ENCODE results near the gene NLK. TPM values are rescaled to one million over a fixed set of nuclear protein-coding genes. Genes with fewer than 3 reads are reported as not detected.
"Not testable (repeated sequence)": the region's sequence is repeated elsewhere in the genome, so short reads cannot be mapped to it uniquely, and the experiment has no call there.

Gene NLK
- total RNA-seq, 2 donors from 2014 or later, result 15.5 to 30.1 TPM

DNA sequence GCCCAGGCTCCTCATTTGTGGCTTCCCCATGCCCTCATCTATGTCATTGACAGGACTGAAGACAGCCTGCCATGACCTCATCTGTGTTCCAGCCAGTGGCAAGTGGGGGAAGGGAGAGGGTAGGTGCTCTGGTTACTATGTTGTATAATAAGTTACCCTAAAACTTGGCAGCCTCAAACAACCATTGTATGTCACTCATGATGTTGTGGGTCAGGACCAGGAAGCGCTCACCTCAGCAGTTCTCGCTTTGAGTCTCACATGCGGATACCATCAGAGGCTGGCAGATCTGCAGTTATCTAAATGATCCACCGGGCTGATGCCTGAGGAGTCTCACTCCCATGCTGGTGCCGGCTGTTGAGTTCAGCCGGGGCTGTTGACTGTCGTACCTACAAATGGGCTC is 187.5 kb downstream of the NLK start:
- Histone ChIP-seq H3K36me3 (replicated peaks in 1 of 2; ENCODE audit: insufficient read depth in 1 of 2, low read depth in 2 of 2) (no peaks in the 10 kb centered on the region), H3K9me3 (no peaks in the 10 kb centered on the region), H3K4me1 (peaks cover 60% of the 10 kb centered on the region), H3K27ac (peak overlapping the region; percentile 67 to 98 (median 96)), H3K27me3 (no peaks in the 10 kb centered on the region), H3K4me3 (no peak overlapping the region)
- DNase-seq, result peak; percentile 78 to 92 (median 82)
- peak in 2 of 3 donors; percentile 62 to 63 for TF ChIP-seq POLR2A (IDR thresholded peaks at IDR 0.05)
- TF ChIP-seq, protein P1, sequence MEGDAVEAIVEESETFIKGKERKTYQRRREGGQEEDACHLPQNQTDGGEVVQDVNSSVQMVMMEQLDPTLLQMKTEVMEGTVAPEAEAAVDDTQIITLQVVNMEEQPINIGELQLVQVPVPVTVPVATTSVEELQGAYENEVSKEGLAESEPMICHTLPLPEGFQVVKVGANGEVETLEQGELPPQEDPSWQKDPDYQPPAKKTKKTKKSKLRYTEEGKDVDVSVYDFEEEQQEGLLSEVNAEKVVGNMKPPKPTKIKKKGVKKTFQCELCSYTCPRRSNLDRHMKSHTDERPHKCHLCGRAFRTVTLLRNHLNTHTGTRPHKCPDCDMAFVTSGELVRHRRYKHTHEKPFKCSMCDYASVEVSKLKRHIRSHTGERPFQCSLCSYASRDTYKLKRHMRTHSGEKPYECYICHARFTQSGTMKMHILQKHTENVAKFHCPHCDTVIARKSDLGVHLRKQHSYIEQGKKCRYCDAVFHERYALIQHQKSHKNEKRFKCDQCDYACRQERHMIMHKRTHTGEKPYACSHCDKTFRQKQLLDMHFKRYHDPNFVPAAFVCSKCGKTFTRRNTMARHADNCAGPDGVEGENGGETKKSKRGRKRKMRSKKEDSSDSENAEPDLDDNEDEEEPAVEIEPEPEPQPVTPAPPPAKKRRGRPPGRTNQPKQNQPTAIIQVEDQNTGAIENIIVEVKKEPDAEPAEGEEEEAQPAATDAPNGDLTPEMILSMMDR (IDR thresholded peaks at IDR 0.05), result no peak
- WGBS, 2 donors, result 11 to 25% methylated on average over 5 to 7 of the region's 7 CpGs
- intact Hi-C loops (cut with DNase I), result no loop called here
- peak; percentile 52 for ATAC-seq

GRCh38 chr17:28230607-28231006 is 188.1 kb downstream of the NLK start:
- H3K36me3 ChIP-seq (replicated peaks in 1 of 2; ENCODE audit: insufficient read depth in 1 of 2, low read depth in 2 of 2); intact Hi-C loops (cut with DNase I); H3K9me3 ChIP-seq; H3K4me3 ChIP-seq; H3K27me3 ChIP-seq; ATAC-seq: not testable (repeated sequence)
- TF ChIP-seq, protein P1 (IDR thresholded peaks at IDR 0.05), result peak in 1 of 7 experiments; percentile 22
- peak overlapping the region; percentile 68 to 98 (median 96) for H3K27ac ChIP-seq
- 12 to 19% methylated on average over 6 of the region's 6 CpGs for WGBS, 2 donors
- peaks cover 62% of the 10 kb centered on the region for H3K4me1 ChIP-seq
- DNase-seq, result peak in 1 of 4 donors; percentile 51

- H3K4me3 ChIP-seq, result peak overlapping the region in 1 of 2 donors; percentile 6
- 11 to 26% methylated on average over 5 of the region's 5 CpGs for WGBS, 2 donors
Measured at GRCh38 chr17:28231624-28232023, 189.1 kb downstream of the NLK start.

DNA sequence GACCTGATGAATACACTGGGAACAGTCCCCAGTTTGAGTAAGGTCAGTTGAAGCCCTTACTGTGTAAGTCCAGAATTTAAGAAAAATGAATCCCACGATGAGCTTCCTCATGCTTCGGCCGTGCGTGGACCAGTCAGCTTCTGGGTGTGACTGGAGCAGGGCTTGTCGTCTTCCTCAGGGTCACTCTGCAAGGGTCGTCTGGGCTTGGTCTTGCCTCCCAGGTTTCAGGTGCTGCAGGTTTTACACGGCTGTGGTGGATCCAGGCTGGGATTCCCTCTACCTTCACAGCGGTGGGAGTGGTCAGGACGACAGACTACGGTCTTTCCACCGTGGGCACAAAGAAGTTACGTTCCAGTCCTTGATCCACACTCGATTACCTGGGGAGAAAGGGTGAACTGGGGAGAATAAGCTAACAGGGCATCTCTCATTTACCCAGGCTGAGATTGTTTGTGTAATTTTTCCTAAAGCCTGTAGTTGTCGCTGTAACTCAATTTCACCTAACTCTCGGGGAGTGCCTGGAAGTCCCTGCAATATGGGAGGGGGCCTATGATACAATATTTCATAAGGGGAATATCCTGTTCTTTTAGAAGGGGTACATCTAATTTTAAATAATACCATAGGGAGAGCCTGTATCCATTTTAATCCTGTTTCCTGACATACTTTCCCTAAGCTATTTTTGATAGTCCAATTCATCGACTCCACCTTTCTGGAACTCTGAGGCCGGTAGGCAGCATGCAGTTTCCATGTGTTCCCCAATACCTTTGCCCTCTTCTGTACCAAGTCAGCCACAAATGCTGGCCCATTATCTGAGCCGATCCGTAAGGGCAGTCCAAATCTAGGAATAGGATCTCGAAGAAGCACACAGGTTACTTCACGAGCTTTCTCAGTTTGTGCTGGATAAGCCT is 190.7 kb downstream of the NLK start:
- TF ChIP-seq, protein P1 (IDR thresholded peaks at IDR 0.05), result peak; percentile 49 to 89 (median 85)
- peaks cover 66% of the 10 kb centered on the region for H3K4me1 ChIP-seq
- H3K36me3 ChIP-seq (replicated peaks in 1 of 2; ENCODE audit: insufficient read depth in 1 of 2, low read depth in 2 of 2); H3K27me3 ChIP-seq; H3K9me3 ChIP-seq; ATAC-seq; intact Hi-C loops (cut with DNase I): not testable (repeated sequence)
- 11 to 17% methylated on average over 17 to 21 of the region's 21 CpGs for WGBS, 2 donors
- peak overlapping the region; percentile 17 to 46 for H3K4me3 ChIP-seq
- peak overlapping the region; percentile 96 to 100 (median 98) for H3K27ac ChIP-seq
- DNase-seq, result peak in 3 of 4 donors; percentile 38 to 42 (median 42)

More at GRCh38 chr17:28231624-28232023, 189.1 kb downstream of the NLK start:
- Histone ChIP-seq H3K27ac (peak overlapping the region; percentile 68 to 98 (median 96)), H3K4me1 (peaks cover 62% of the 10 kb centered on the region)
- peak in 3 of 4 donors; percentile 65 to 73 (median 65) for DNase-seq
- H3K27me3 ChIP-seq; H3K36me3 ChIP-seq (replicated peaks in 1 of 2; ENCODE audit: insufficient read depth in 1 of 2, low read depth in 2 of 2); intact Hi-C loops (cut with DNase I); ATAC-seq; H3K9me3 ChIP-seq: not testable (repeated sequence)

All from body of pancreas (tissue), 4 donors.